Vagina (tissue), 2 donors: ENCODE results near the gene NPHS2. TPM values are rescaled to one million over a fixed set of nuclear protein-coding genes. Genes with fewer than 3 reads are reported as not detected.
A peak's percentile ranks its signal among the peaks of the same experiment; 100 is the strongest.

Experiments used
- DNase-seq, 2 donors: peaks; one replicate each; pipeline ENCODE4 v3.0.0-alpha.2; 2017; ENCODE audit errors: extremely low spot score in 2 of 2
- H3K27ac ChIP-seq: fragments of 200-600 bp; sonication (generic); one replicate; pipeline ENCODE4 v1.5.1; 2019
- H3K27me3 ChIP-seq: fragments of 200-600 bp; sonication (generic); one replicate; pipeline ENCODE4 v1.5.1; 2019
- H3K36me3 ChIP-seq, 2 donors: fragments of 200-600 bp; sonication (generic); one replicate each; pipeline ENCODE4 v1.5.1; 2017 to 2019
- H3K4me1 ChIP-seq: fragments of 200-600 bp; sonication (generic); one replicate; pipeline ENCODE4 v1.5.1; 2019
- H3K4me3 ChIP-seq, 2 donors: fragments of 200-600 bp; sonication (generic); 1 replicate in 1 of 2; 2 replicates in 1 of 2; pipeline ENCODE4 v1.5.1; 2016 to 2019
- H3K9me3 ChIP-seq: fragments of 200-600 bp; sonication (generic); one replicate; pipeline ENCODE4 v1.5.1; 2019
- POLR2A ChIP-seq, 2 donors: fragments of 450-650 bp; IDR thresholded peaks; one replicate each; pipeline ENCODE4 v1.6.1; 2017; ENCODE audit warnings: antibody characterized with exemption in 2 of 2, mild to moderate bottlenecking in 2 of 2, moderate library complexity in 2 of 2
- POLR2AphosphoS5 ChIP-seq, 2 donors: sonication (generic); formaldehyde crosslinking; IDR thresholded peaks; one replicate each; pipeline ENCODE4 v1.9.0; 2017; ENCODE audit warnings: antibody characterized with exemption in 2 of 2, mild to moderate bottlenecking in 2 of 2, low read depth in 1 of 2; ENCODE audit not compliant: insufficient read depth in 1 of 2
- intact Hi-C: fragments of 100-400 bp; cut with DNase I; formaldehyde crosslinking; loops from one replicate; pipeline ENCODE4 v1.15.1; 2023
- total RNA-seq: library from RNA; depleted of rRNA; stranded (reverse); fragments of >200 nt; gene quantifications from one replicate; pipeline ENCODE4 v1.2.3, GENCODE V29; 2016
- TF ChIP-seq, protein P1 (sequence below), 3 experiments: fragments of 450-650 bp in 2 of 3; fragments of 200-600 bp in 1 of 3; sonication (generic) in 1 of 3; IDR thresholded peaks; one replicate each; pipeline ENCODE4 v1.5.1; 2017 to 2019; ENCODE audit warnings: antibody characterized with exemption in 3 of 3, mild to moderate bottlenecking in 2 of 3, moderate library complexity in 2 of 3

NPHS2 gene
- total RNA-seq, 1 donor from 2014 or later = not detected

DNA sequence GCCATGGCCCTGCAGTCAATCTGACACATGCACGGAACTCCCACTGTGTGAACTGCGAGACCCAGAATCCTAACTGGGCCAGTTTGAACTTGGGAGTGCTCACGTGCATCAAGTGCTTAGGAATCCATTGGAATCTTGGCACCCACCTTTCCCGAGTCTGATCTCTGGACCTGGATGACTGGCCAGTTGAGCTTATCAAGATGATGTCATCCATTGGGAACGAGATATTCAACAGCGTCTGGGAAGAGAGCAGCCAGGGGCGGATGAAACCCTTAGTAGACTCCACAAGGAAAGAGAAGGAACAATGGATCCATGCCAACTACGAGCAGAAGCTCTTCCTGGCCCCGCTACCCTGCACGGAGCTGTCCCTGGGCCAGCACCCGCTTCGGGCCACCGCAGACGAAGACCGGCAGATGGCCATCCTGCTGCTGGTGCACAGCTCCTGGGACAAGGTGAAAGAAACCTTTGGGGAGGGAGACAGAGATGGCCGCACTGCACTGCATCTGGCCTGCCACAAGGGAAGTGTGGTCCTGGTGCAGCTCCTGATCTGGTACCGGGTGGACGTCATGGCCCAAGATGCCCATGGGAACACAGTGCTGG lies 12.8 kb upstream of the NPHS2 start:
- peaks cover 12% of the 10 kb centered on the region for H3K4me1 ChIP-seq
- no peak overlapping the region for H3K4me3 ChIP-seq
- TF ChIP-seq POLR2A (IDR thresholded peaks at IDR 0.05) (no peak), POLR2AphosphoS5 (IDR thresholded peaks at IDR 0.05; ENCODE audit: insufficient read depth in 1 of 2, low read depth in 1 of 2) (no peak)
- TF ChIP-seq, protein P1, sequence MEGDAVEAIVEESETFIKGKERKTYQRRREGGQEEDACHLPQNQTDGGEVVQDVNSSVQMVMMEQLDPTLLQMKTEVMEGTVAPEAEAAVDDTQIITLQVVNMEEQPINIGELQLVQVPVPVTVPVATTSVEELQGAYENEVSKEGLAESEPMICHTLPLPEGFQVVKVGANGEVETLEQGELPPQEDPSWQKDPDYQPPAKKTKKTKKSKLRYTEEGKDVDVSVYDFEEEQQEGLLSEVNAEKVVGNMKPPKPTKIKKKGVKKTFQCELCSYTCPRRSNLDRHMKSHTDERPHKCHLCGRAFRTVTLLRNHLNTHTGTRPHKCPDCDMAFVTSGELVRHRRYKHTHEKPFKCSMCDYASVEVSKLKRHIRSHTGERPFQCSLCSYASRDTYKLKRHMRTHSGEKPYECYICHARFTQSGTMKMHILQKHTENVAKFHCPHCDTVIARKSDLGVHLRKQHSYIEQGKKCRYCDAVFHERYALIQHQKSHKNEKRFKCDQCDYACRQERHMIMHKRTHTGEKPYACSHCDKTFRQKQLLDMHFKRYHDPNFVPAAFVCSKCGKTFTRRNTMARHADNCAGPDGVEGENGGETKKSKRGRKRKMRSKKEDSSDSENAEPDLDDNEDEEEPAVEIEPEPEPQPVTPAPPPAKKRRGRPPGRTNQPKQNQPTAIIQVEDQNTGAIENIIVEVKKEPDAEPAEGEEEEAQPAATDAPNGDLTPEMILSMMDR (IDR thresholded peaks at IDR 0.05) = no peak
- no peaks in the 10 kb centered on the region for H3K36me3 ChIP-seq
- intact Hi-C loops = no loop called here
- H3K27me3 ChIP-seq = no peaks in the 10 kb centered on the region
- no peak overlapping the region for H3K27ac ChIP-seq
- DNase-seq = no peak
- H3K9me3 ChIP-seq = no peaks in the 10 kb centered on the region

DNA sequence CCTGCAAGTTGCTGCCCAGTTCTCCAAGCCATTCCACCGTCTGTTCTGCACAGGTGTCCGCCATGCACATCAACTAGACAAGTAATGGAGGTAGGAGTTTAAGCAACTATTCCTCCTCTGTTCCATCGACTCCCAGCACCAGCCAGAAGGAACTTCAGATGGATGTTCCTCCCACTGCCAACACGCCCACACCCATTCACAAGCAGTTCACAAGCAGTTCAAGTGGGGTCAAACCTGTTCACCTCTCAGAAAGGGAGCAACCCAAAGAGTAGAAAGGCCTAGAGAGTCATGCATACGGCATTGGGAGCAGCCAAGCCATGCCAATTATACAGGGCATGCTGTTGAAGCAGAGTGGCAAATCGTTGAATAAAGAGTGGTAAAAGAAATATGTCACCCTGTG lies 11.6 kb upstream of the NPHS2 start:
- Histone ChIP-seq H3K27me3 (no peaks in the 10 kb centered on the region), H3K27ac (no peak overlapping the region), H3K4me3 (no peak overlapping the region), H3K36me3 (no peaks in the 10 kb centered on the region), H3K9me3 (no peaks in the 10 kb centered on the region), H3K4me1 (peaks cover 12% of the 10 kb centered on the region)
- no peak for DNase-seq
- intact Hi-C loops = no loop called here
- TF ChIP-seq POLR2A (IDR thresholded peaks at IDR 0.05) = no peak
- TF ChIP-seq, protein P1 (IDR thresholded peaks at IDR 0.05) = no peak
- TF ChIP-seq POLR2AphosphoS5 (IDR thresholded peaks at IDR 0.05; ENCODE audit: insufficient read depth in 1 of 2, low read depth in 1 of 2) = no peak

DNA sequence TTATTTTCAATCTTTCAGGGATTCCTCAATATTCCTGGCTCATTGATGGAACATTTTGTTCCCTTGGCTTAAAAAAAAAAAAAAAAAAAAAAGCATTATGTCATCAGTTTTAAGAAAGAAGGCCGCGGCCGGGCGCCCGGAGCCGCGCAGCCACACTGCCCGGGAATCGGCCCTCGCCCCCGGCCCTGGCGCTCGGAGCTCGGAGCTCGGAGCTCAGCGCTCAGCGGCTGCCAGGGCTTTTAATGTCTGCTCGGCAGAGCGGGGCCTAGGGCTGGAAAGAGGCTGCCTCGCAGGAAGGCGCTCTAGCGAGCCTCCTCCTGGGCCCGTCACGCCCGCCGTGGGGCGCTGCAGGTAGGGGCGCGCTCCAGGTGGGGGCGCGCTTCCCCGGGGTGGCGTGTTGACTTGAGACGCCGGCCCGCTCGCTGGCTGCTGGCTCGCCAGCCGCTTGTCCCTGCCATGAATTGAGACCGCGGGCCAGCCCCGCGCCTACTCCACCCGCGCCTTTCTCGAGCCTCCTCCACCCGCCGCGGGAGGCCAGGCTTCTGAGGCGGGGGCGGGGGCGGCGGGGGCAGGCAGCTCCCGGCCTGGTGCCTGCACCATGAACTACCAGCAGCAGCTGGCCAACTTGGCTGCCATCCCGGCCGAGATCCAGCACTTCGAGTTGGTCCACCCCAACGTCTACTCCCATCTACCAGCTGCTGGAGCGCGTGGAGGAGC lies 10.5 kb upstream of the NPHS2 start:
- H3K4me3 ChIP-seq = peak overlapping the region; percentile 37 to 45
- TF ChIP-seq POLR2A (IDR thresholded peaks at IDR 0.05) = no peak
- TF ChIP-seq, protein P1 (IDR thresholded peaks at IDR 0.05) = peak in 1 of 3 experiments; percentile 19
- intact Hi-C loops = no loop called here
- no peaks in the 10 kb centered on the region for H3K9me3 ChIP-seq
- H3K36me3 ChIP-seq = no peaks in the 10 kb centered on the region
- peak overlapping the region; percentile 61 for H3K27ac ChIP-seq
- peaks cover 6% of the 10 kb centered on the region for H3K4me1 ChIP-seq
- no peak for DNase-seq
- no peaks in the 10 kb centered on the region for H3K27me3 ChIP-seq

DNA sequence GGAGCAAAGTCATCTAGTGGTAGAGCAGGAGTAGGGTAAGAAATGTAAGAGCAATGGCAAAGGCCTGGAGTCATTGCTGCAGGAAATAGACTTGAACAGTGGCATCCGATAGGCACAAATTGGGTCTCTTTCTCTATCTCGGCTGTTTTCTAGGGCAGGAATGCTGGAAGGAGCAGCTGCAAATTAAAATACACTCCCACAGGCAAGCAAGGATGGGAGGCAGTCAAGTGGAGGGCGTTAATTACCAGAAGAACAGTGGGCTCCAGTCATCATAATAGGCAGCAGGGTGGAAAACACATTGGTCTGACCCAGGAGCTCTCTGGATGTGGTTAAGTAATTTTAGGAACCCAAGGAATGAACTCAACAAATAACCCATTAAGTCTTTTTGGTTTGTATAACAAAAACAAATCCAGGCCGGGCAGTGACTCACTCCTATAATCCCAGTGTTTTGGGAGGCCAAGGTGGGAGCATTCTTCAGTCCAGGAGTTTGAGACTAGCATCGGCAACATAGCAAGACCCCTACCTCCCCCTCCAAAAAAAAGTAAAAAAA lies 8.1 kb upstream of the NPHS2 start:
- Histone ChIP-seq H3K36me3 (no peaks in the 10 kb centered on the region), H3K9me3 (no peaks in the 10 kb centered on the region), H3K4me3 (no peak overlapping the region), H3K4me1 (peaks cover 6% of the 10 kb centered on the region), H3K27me3 (no peaks in the 10 kb centered on the region), H3K27ac (no peak overlapping the region)
- intact Hi-C loops = no loop called here
- TF ChIP-seq POLR2A (IDR thresholded peaks at IDR 0.05) = no peak
- TF ChIP-seq, protein P1 (IDR thresholded peaks at IDR 0.05) = no peak
- TF ChIP-seq POLR2AphosphoS5 (IDR thresholded peaks at IDR 0.05; ENCODE audit: insufficient read depth in 1 of 2, low read depth in 1 of 2) = no peak
- no peak for DNase-seq

DNA sequence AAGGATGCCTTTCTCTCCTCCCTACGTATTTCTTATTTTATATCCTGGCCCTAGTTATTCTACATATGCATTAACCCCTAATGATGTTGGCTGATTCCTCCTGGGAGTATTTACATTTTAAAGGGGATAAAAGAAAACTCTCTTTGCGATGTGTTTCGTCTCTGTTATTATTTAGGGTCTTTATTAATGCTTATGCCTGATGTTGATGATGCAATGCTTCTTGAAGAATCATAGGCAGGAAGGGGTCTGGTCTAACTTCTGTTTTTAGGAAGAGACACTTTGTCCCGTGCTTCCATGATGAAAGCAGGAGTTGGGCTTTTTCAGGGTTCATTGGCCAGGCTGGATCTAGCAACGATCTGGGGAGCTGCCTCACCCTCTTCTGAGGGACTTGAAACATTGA lies 761 bp upstream of the NPHS2 start:
- H3K4me1 ChIP-seq = no peaks in the 10 kb centered on the region
- H3K9me3 ChIP-seq = no peaks in the 10 kb centered on the region
- no peaks in the 10 kb centered on the region for H3K36me3 ChIP-seq
- intact Hi-C loops = no loop called here
- TF ChIP-seq POLR2A (IDR thresholded peaks at IDR 0.05) (no peak), POLR2AphosphoS5 (IDR thresholded peaks at IDR 0.05; ENCODE audit: insufficient read depth in 1 of 2, low read depth in 1 of 2) (no peak)
- no peaks in the 10 kb centered on the region for H3K27me3 ChIP-seq
- no peak overlapping the region for H3K4me3 ChIP-seq
- no peak overlapping the region for H3K27ac ChIP-seq
- no peak for DNase-seq
